Hepatocyte (in vitro differentiated cells): Measurements from ENCODE around the gene ATOX1. TPM values are rescaled to one million over a fixed set of nuclear protein-coding genes. Genes with fewer than 3 reads are reported as not detected.

ENCODE experiments used
- DNase-seq: peaks from one replicate; pipeline ENCODE4 v3.0.0-alpha.2; 2016; ENCODE audit warnings: low spot score
- H2AFZ ChIP-seq: fragments of 200-600 bp; sonication (generic); 2 replicates; pipeline ENCODE4 v1.6.0; 2016; ENCODE audit warnings: antibody characterized with exemption, mild to moderate bottlenecking
- H3K27ac ChIP-seq: fragments of 200-600 bp; sonication (generic); 2 replicates; pipeline ENCODE4 v1.5.1; 2016; ENCODE audit warnings: mild to moderate bottlenecking
- H3K27me3 ChIP-seq: fragments of 200-600 bp; sonication (generic); 2 replicates; pipeline ENCODE4 v1.6.1; 2016
- H3K36me3 ChIP-seq: fragments of 200-600 bp; sonication (generic); replicated peaks from 2 replicates; pipeline ENCODE4 v1.5.1; 2016; ENCODE audit warnings: low read depth; ENCODE audit not compliant: insufficient read depth
- H3K4me1 ChIP-seq: fragments of 200-600 bp; sonication (generic); 2 replicates; pipeline ENCODE4 v1.5.1; 2016; ENCODE audit warnings: mild to moderate bottlenecking, moderate library complexity; ENCODE audit not compliant: insufficient read depth
- H3K4me2 ChIP-seq: fragments of 200-600 bp; sonication (generic); 2 replicates; pipeline ENCODE4 v1.6.0; 2016
- H3K4me3 ChIP-seq: fragments of 200-600 bp; sonication (generic); 2 replicates; pipeline ENCODE4 v1.5.1; 2016; ENCODE audit warnings: mild to moderate bottlenecking
- H3K79me2 ChIP-seq: fragments of 200-600 bp; sonication (generic); 2 replicates; pipeline ENCODE4 v1.6.0; 2017; ENCODE audit warnings: mild to moderate bottlenecking
- H3K9me2 ChIP-seq: fragments of 200-600 bp; sonication (generic); replicated peaks from 2 replicates; pipeline ENCODE4 v1.6.0; 2017; ENCODE audit warnings: mild to moderate bottlenecking; ENCODE audit not compliant: insufficient read depth
- H3K9me3 ChIP-seq: fragments of 200-600 bp; sonication (generic); 2 replicates; pipeline ENCODE4 v1.5.1; 2016; ENCODE audit warnings: low read depth, mild to moderate bottlenecking
- H4K20me1 ChIP-seq: fragments of 200-600 bp; sonication (generic); 2 replicates; pipeline ENCODE4 v1.6.0; 2016; ENCODE audit warnings: mild to moderate bottlenecking; ENCODE audit not compliant: insufficient read depth, poor library complexity, severe bottlenecking
- CTCF ChIP-seq: fragments of 200-600 bp; sonication (generic); IDR thresholded peaks from 2 replicates; pipeline ENCODE4 v1.5.1; 2016; ENCODE audit warnings: antibody characterized with exemption, mild to moderate bottlenecking; ENCODE audit not compliant: poor library complexity
- EZH2 ChIP-seq: fragments of 200-600 bp; sonication (generic); IDR thresholded peaks from 2 replicates; pipeline ENCODE4 v1.6.1; 2016; ENCODE audit warnings: antibody characterized with exemption, mild to moderate bottlenecking, borderline replicate concordance
- EZH2phosphoT487 ChIP-seq: fragments of 200-600 bp; sonication (generic); IDR thresholded peaks from one replicate; pipeline ENCODE4 v1.6.1; 2018; ENCODE audit warnings: antibody characterized with exemption, mild to moderate bottlenecking, low read depth, moderate library complexity; ENCODE audit not compliant: unreplicated experiment, severe bottlenecking
- WGBS: methylation state at CpG from one replicate; pipeline ENCODE4 v1.1.6; 2016; ENCODE audit warnings: low lambda C conversion rate; ENCODE audit errors: missing lambda C conversion rate; 5-methylcytosine and 5-hydroxymethylcytosine counted together
- polyA plus RNA-seq: library from polyadenylated mRNA; unstranded; fragments of >200 nt; fragmentation: Nextera tagmentation; extraction: Ambion mirVana; gene quantifications from 2 replicates; pipeline ENCODE4 v1.2.1, GENCODE V29; 2016
- total RNA-seq: library from RNA; depleted of rRNA; stranded (reverse); fragments of >200 nt; gene quantifications from 2 replicates; pipeline ENCODE4 v1.2.3, GENCODE V29; 2014

The ATOX1 gene
- total and polyA plus RNA-seq, 2 experiments from 2014 or later: 112 to 348 TPM

GRCh38 chr5:151775025-151775606, 16.7 kb upstream of the ATOX1 start:
- DNase-seq: no peak
- Histone ChIP-seq H3K4me2 (peak overlapping the region; percentile 81), H4K20me1 (peaks cover 80% of the 10 kb centered on the region), H3K79me2 (peaks cover 83% of the 10 kb centered on the region), H3K27me3 (no peaks in the 10 kb centered on the region), H3K9me3 (no peaks in the 10 kb centered on the region), H3K36me3 (no peaks in the 10 kb centered on the region), H3K4me3 (peak overlapping the region; percentile 18), H3K27ac (no peak overlapping the region), H3K4me1 (peaks cover 23% of the 10 kb centered on the region), H2AFZ (no peak overlapping the region), H3K9me2 (no peaks in the 10 kb centered on the region)
- 54% methylated on average over 3 of the region's 3 CpGs for WGBS
- TF ChIP-seq EZH2: no peak
- no peak for TF ChIP-seq EZH2phosphoT487
- no peak for TF ChIP-seq CTCF

- H3K4me1 ChIP-seq: peaks cover 25% of the 10 kb centered on the region
- peak overlapping the region; percentile 78 for H3K27ac ChIP-seq
- H3K4me2 ChIP-seq: peak overlapping the region; percentile 81
- WGBS: 6% methylated on average over 3 of the region's 3 CpGs
- peaks cover 73% of the 10 kb centered on the region for H3K79me2 ChIP-seq
- peaks cover 69% of the 10 kb centered on the region for H4K20me1 ChIP-seq
- H3K9me2 ChIP-seq: no peaks in the 10 kb centered on the region
- peak overlapping the region; percentile 18 for H3K4me3 ChIP-seq
- TF ChIP-seq EZH2 (no peak), CTCF (no peak), EZH2phosphoT487 (no peak)
- no peaks in the 10 kb centered on the region for H3K36me3 ChIP-seq
- no peak overlapping the region for H2AFZ ChIP-seq
- no peaks in the 10 kb centered on the region for H3K27me3 ChIP-seq
- DNase-seq: no peak
- no peaks in the 10 kb centered on the region for H3K9me3 ChIP-seq
Measured at GRCh38 chr5:151773951-151774350, 15.5 kb upstream of the ATOX1 start.

GRCh38 chr5:151772846-151773561, 14.6 kb upstream of the ATOX1 start:
- TF ChIP-seq EZH2phosphoT487: no peak
- TF ChIP-seq EZH2: no peak
- TF ChIP-seq CTCF: no peak
- WGBS: 2% methylated on average over 18 of the region's 18 CpGs
- H3K79me2 ChIP-seq: peaks cover 63% of the 10 kb centered on the region
- H4K20me1 ChIP-seq: peaks cover 59% of the 10 kb centered on the region
- H3K9me2 ChIP-seq: no peaks in the 10 kb centered on the region
- peak overlapping the region; percentile 13 for H2AFZ ChIP-seq
- peak overlapping the region; percentile 18 for H3K4me3 ChIP-seq
- H3K4me2 ChIP-seq: peak overlapping the region; percentile 81
- no peaks in the 10 kb centered on the region for H3K27me3 ChIP-seq
- no peaks in the 10 kb centered on the region for H3K9me3 ChIP-seq
- peaks cover 25% of the 10 kb centered on the region for H3K4me1 ChIP-seq
- peak overlapping the region; percentile 78 for H3K27ac ChIP-seq
- peak; percentile 53 for DNase-seq
- no peaks in the 10 kb centered on the region for H3K36me3 ChIP-seq
